Gastrocnemius medialis (tissue), 4 donors: ENCODE results near the gene PPP2R5C.

Experiments
- CTCF ChIP-seq, 5 experiments: fragments of 450-650 bp in 3 of 5; fragments of 200-600 bp in 2 of 5; sonication (generic) in 2 of 5; IDR thresholded peaks in 4 of 5; conservative IDR thresholded peaks in 1 of 5; 1 replicate in 4 of 5; 2 replicates in 1 of 5; pipeline ENCODE4 v1.5.1; 2016 to 2019; ENCODE audit warnings: antibody characterized with exemption in 5 of 5, mild to moderate bottlenecking in 3 of 5, moderate library complexity in 3 of 5
- POLR2A ChIP-seq, 2 donors: fragments of 450-650 bp; IDR thresholded peaks; one replicate each; pipeline ENCODE4 v1.6.1; 2017; ENCODE audit warnings: antibody characterized with exemption in 2 of 2, mild to moderate bottlenecking in 2 of 2, moderate library complexity in 2 of 2

- TF ChIP-seq CTCF (IDR thresholded peaks at IDR 0.05 in 4 of 5, conservative IDR thresholded peaks at IDR 0.05 in 1 of 5) (no peak), POLR2A (IDR thresholded peaks at IDR 0.05) (peak in 1 of 2 donors; percentile 25)
Measured at GRCh38 chr14:101760138-101761011, 1.1 kb upstream of the PPP2R5C start.
